Type B pancreatic cell (in vitro differentiated cells): ENCODE data around the gene NAA80. TPM values are rescaled to one million over a fixed set of nuclear protein-coding genes. Genes with fewer than 3 reads are reported as not detected.

Source experiments
- DNase-seq: peaks from one replicate; pipeline ENCODE4 v3.0.0; 2021; ENCODE audit warnings: mixed read lengths; ENCODE audit not compliant: unreplicated experiment; ENCODE audit errors: extremely low spot score
- H3K27ac Mint-ChIP-seq: 2 replicates; pipeline ENCODE4 v1.8.0; 2021; ENCODE audit warnings: mild to moderate bottlenecking, mixed read lengths
- H3K27me3 Mint-ChIP-seq: 2 replicates; pipeline ENCODE4 v1.8.0; 2021; ENCODE audit warnings: mixed read lengths
- H3K36me3 Mint-ChIP-seq: 2 replicates; pipeline ENCODE4 v1.8.0; 2021; ENCODE audit warnings: mixed read lengths
- H3K4me1 Mint-ChIP-seq: one replicate; pipeline ENCODE4 v1.8.0; 2021; ENCODE audit warnings: mixed read lengths; ENCODE audit not compliant: unreplicated experiment
- H3K4me3 Mint-ChIP-seq: 2 replicates; pipeline ENCODE4 v1.8.0; 2021; ENCODE audit warnings: mild to moderate bottlenecking, mixed read lengths
- H3K9me3 Mint-ChIP-seq: 2 replicates; pipeline ENCODE4 v1.8.0; 2021; ENCODE audit warnings: mixed read lengths
- CTCF ChIP-seq: fragments of 200-600 bp; sonication (generic); conservative IDR thresholded peaks from 2 replicates; pipeline ENCODE4 v1.5.0; 2021; ENCODE audit warnings: antibody characterized with exemption, mild to moderate bottlenecking
- total RNA-seq: library from RNA; stranded (reverse); gene quantifications from 2 replicates; pipeline ENCODE4 v1.2.1, GENCODE V29; 2021; ENCODE audit warnings: low replicate concordance

Gene NAA80
- total RNA-seq, 1 donor from 2014 or later = 12.9 TPM

- Mint-ChIP-seq H3K36me3 (no peaks in the 10 kb centered on the region), H3K4me1 (peaks cover 18% of the 10 kb centered on the region), H3K9me3 (no peaks in the 10 kb centered on the region), H3K27ac (peak overlapping the region; percentile 23), H3K27me3 (no peaks in the 10 kb centered on the region), H3K4me3 (no peak overlapping the region)
- TF ChIP-seq CTCF = no peak
- no peak for DNase-seq
Observed at GRCh38 chr3:50294492-50295403, 4.5 kb downstream of the NAA80 start.

- DNase-seq = no peak
- no peaks in the 10 kb centered on the region for H3K36me3 Mint-ChIP-seq
- H3K9me3 Mint-ChIP-seq = no peaks in the 10 kb centered on the region
- H3K4me3 Mint-ChIP-seq = no peak overlapping the region
- H3K4me1 Mint-ChIP-seq = peaks cover 15% of the 10 kb centered on the region
- no peak for TF ChIP-seq CTCF
- H3K27ac Mint-ChIP-seq = peak overlapping the region; percentile 46
- H3K27me3 Mint-ChIP-seq = no peaks in the 10 kb centered on the region
Observed at GRCh38 chr3:50294089-50294488, 5.1 kb downstream of the NAA80 start.

GRCh38 chr3:50293079-50293801, 6.0 kb downstream of the NAA80 start:
- Mint-ChIP-seq H3K9me3 (no peaks in the 10 kb centered on the region), H3K27me3 (no peaks in the 10 kb centered on the region), H3K4me1 (peaks cover 13% of the 10 kb centered on the region), H3K27ac (peak overlapping the region; percentile 99), H3K36me3 (no peaks in the 10 kb centered on the region), H3K4me3 (peak overlapping the region; percentile 91)
- no peak for DNase-seq
- no peak for TF ChIP-seq CTCF

- TF ChIP-seq CTCF = no peak
Observed at GRCh38 chr3:50292159-50293078, 6.8 kb downstream of the NAA80 start, which contains the start of gene IFRD2. TSS of gene IFRD2 (minus strand) at chr3:50292429. CDS start at chr3:50292274, 155 bp downstream.

GRCh38 chr3:50290161-50290641, 9.0 kb downstream of the NAA80 start:
- no peak overlapping the region for H3K27ac Mint-ChIP-seq
- no peaks in the 10 kb centered on the region for H3K9me3 Mint-ChIP-seq
- H3K27me3 Mint-ChIP-seq = no peaks in the 10 kb centered on the region
- DNase-seq = no peak
- TF ChIP-seq CTCF = no peak
- H3K4me3 Mint-ChIP-seq = peak overlapping the region; percentile 44
- no peaks in the 10 kb centered on the region for H3K36me3 Mint-ChIP-seq
- peaks cover 13% of the 10 kb centered on the region for H3K4me1 Mint-ChIP-seq

More at GRCh38 chr3:50292159-50293078, 6.8 kb downstream of the NAA80 start, which contains the start of gene IFRD2:
- DNase-seq = peak; percentile 95
- Mint-ChIP-seq H3K4me3 (peak within 1 kb of the TSS; percentile 91), H3K27ac (peak within 1 kb of the TSS; percentile 99), H3K36me3 (no peaks in the 10 kb centered on the region), H3K4me1 (peaks cover 13% of the 10 kb centered on the region), H3K9me3 (no peaks in the 10 kb centered on the region), H3K27me3 (no peaks in the 10 kb centered on the region)
